Measurements from ENCODE around the gene GNAT2. TPM values are rescaled to one million over a fixed set of nuclear protein-coding genes. Genes with fewer than 3 reads are reported as not detected.

Gene GNAT2
- total RNA-seq, 1 experiment from 2014 or later = not detected

DNA sequence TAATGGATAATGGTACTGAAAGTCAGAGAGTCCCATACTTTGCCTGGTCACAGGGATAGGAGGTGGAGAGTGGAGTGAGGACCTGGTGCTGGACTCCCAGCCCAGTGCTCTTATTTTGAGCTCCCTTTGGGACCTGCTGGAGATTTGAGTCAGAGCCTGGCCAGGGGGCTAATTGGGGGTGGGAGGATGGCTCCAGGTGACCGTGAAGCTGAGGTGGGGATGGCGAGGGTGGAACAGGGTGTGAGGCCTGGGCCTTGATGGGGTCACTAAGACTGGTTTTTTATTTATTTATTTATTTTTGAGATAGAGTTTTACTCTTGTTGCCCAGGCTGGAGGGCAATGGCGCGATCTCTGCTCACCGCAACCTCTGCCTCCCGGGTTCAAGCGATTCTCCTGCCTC lies 18.0 kb upstream of the GNAT2 start:
- H3K9me3 Mint-ChIP-seq (ENCODE audit: low read depth, unreplicated experiment) = no peaks in the 10 kb centered on the region
- intact Hi-C loops (cut with micrococcal nuclease; ENCODE audit: unreplicated experiment) = no loop called here
- peaks cover 5% of the 10 kb centered on the region for H3K36me3 Mint-ChIP-seq (ENCODE audit: insufficient read depth, unreplicated experiment)
- BruUV-seq (replicated peaks) = no TSS peak
- no peaks in the 10 kb centered on the region for H3K27me3 Mint-ChIP-seq (ENCODE audit: unreplicated experiment)
- CTCF ChIA-PET = interaction anchor here (1.2 kb wide), 1 partner anchor 89 kb away, joined by 4 read pairs; the partner anchor contains the start of gene GNAI3
- H3K27ac Mint-ChIP-seq (ENCODE audit: unreplicated experiment) = no peak overlapping the region
- peaks cover 15% of the 10 kb centered on the region for H3K4me1 Mint-ChIP-seq (ENCODE audit: low read depth, unreplicated experiment)
- TF ChIP-seq CTCF (IDR thresholded peaks at IDR 0.05; ENCODE audit: unreplicated experiment) = no peak
- H3K4me3 Mint-ChIP-seq (ENCODE audit: low read depth, unreplicated experiment) = no peak overlapping the region
- no peak for DNase-seq

GRCh38 chr1:109636201-109636952 lies 17.0 kb upstream of the GNAT2 start:
- no TSS peak for BruUV-seq (replicated peaks)
- Mint-ChIP-seq H3K27ac (ENCODE audit: unreplicated experiment) (no peak overlapping the region), H3K4me3 (ENCODE audit: low read depth, unreplicated experiment) (no peak overlapping the region), H3K27me3 (ENCODE audit: unreplicated experiment) (no peaks in the 10 kb centered on the region), H3K36me3 (ENCODE audit: insufficient read depth, unreplicated experiment) (peaks cover 5% of the 10 kb centered on the region), H3K9me3 (ENCODE audit: low read depth, unreplicated experiment) (no peaks in the 10 kb centered on the region), H3K4me1 (ENCODE audit: low read depth, unreplicated experiment) (peaks cover 15% of the 10 kb centered on the region)
- DNase-seq = no peak
- CTCF ChIA-PET = interaction anchor here (1.2 kb wide), 1 partner anchor 88 kb away, joined by 4 read pairs; the partner anchor contains the start of gene GNAI3
- no peak for TF ChIP-seq CTCF (IDR thresholded peaks at IDR 0.05; ENCODE audit: unreplicated experiment)
- intact Hi-C loops (cut with micrococcal nuclease; ENCODE audit: unreplicated experiment) = no loop called here

DNA sequence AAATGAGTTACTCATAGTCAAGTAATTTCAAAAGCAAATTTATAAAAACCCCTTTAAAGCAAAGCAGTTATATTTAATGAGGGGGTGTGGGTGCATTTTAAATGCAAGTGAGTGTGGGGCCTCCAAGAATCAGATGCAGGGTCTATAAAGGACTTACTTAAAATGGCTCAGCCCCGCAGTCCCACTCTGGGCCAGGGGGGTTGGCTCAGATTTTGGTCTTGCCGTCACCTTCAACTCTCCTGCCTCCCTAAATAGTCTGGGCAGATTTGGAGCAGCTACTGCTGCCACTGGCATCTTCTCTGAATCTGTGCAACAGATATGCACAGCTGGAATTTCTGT lies 16.4 kb upstream of the GNAT2 start:
- no TSS peak for BruUV-seq (replicated peaks)
- DNase-seq = no peak
- intact Hi-C loops (cut with micrococcal nuclease; ENCODE audit: unreplicated experiment) = no loop called here
- H3K27ac Mint-ChIP-seq (ENCODE audit: unreplicated experiment) = no peak overlapping the region
- CTCF ChIA-PET = no interaction called here
- H3K36me3 Mint-ChIP-seq (ENCODE audit: insufficient read depth, unreplicated experiment) = peaks cover 5% of the 10 kb centered on the region
- H3K27me3 Mint-ChIP-seq (ENCODE audit: unreplicated experiment) = no peaks in the 10 kb centered on the region
- H3K9me3 Mint-ChIP-seq (ENCODE audit: low read depth, unreplicated experiment) = no peaks in the 10 kb centered on the region
- H3K4me3 Mint-ChIP-seq (ENCODE audit: low read depth, unreplicated experiment) = no peak overlapping the region
- no peak for TF ChIP-seq CTCF (IDR thresholded peaks at IDR 0.05; ENCODE audit: unreplicated experiment)
- H3K4me1 Mint-ChIP-seq (ENCODE audit: low read depth, unreplicated experiment) = peaks cover 15% of the 10 kb centered on the region

- H3K9me3 Mint-ChIP-seq (ENCODE audit: low read depth, unreplicated experiment) = no peaks in the 10 kb centered on the region
- no peaks in the 10 kb centered on the region for H3K27me3 Mint-ChIP-seq (ENCODE audit: unreplicated experiment)
- CTCF ChIA-PET = interaction anchor here (0.5 kb wide), 1 partner anchor 16 kb away, joined by 3 read pairs; the partner anchor contains the start of genes AMPD2 and GNAT2
- H3K27ac Mint-ChIP-seq (ENCODE audit: unreplicated experiment) = no peak overlapping the region
- no peak for TF ChIP-seq CTCF (IDR thresholded peaks at IDR 0.05; ENCODE audit: unreplicated experiment)
- peaks cover 15% of the 10 kb centered on the region for H3K4me1 Mint-ChIP-seq (ENCODE audit: low read depth, unreplicated experiment)
- intact Hi-C loops (cut with micrococcal nuclease; ENCODE audit: unreplicated experiment) = no loop called here
- no peak overlapping the region for H3K4me3 Mint-ChIP-seq (ENCODE audit: low read depth, unreplicated experiment)
- no peak for DNase-seq
- H3K36me3 Mint-ChIP-seq (ENCODE audit: insufficient read depth, unreplicated experiment) = peaks cover 9% of the 10 kb centered on the region
- no TSS peak for BruUV-seq (replicated peaks)
These were observed 15.6 kb upstream of the GNAT2 start for GRCh38 chr1:109634771-109635750.
